ENCODE measurements around the gene TSC22D3. TPM values are rescaled to one million over a fixed set of nuclear protein-coding genes. Genes with fewer than 3 reads are reported as not detected.
"Not testable (repeated sequence)": the region's sequence is repeated elsewhere in the genome, so short reads cannot be mapped to it uniquely, and the experiment has no call there.

TSC22D3 gene
- total RNA-seq, result 10 to 100 TPM; 14.1 to 21.6 (median 18.5) TPM

GRCh38 chrX:107775734-107776511 is at the start of gene TSC22D3:
TSC22D3 (minus strand) TSS chrX:107775787; CDS start chrX:107775419, 368 bp downstream.
- ATAC-seq, result peak; percentile 82 to 88
- Mint-ChIP-seq H3K9me3 (no peaks in the 10 kb centered on the region), H3K27me3 (ENCODE audit: low read depth) (no peaks in the 10 kb centered on the region), H3K36me3 (ENCODE audit: insufficient read depth) (no peaks in the 10 kb centered on the region), H3K4me1 (ENCODE audit: low read depth) (peaks cover 16% of the 10 kb centered on the region), H3K4me3 (peak within 1 kb of the TSS; percentile 88)
- peak; percentile 40 for DNase-seq

DNA sequence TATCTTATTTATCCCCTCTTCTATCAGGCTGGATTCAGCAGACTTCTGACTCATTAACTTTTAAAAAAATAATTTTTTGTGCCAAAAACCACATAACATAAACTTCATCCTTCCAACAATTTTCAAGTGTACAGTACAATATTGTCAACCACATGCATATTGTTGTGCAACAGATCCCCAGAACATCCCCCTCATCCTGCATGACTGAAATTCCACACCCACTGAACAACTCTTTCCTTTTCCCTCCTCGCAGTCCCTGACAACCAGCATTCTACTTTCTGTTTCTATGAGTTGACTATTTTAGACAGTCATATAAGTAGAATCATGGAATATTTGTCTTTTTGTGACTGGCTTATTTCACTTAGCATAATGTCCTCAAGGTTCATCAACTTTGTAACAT is 47.9 kb upstream of the TSC22D3 start:
- Mint-ChIP-seq H3K36me3 (ENCODE audit: insufficient read depth) (no peaks in the 10 kb centered on the region), H3K4me3 (no peak overlapping the region), H3K4me1 (ENCODE audit: low read depth) (peaks cover 30% of the 10 kb centered on the region), H3K27me3 (ENCODE audit: low read depth) (peaks cover 4% of the 10 kb centered on the region), H3K9me3 (no peaks in the 10 kb centered on the region)
- ATAC-seq, result no peak
- DNase-seq, result no peak

- Mint-ChIP-seq H3K36me3 (ENCODE audit: insufficient read depth) (no peaks in the 10 kb centered on the region), H3K27me3 (ENCODE audit: low read depth) (peaks cover 4% of the 10 kb centered on the region), H3K9me3 (no peaks in the 10 kb centered on the region), H3K4me1 (ENCODE audit: low read depth) (peaks cover 29% of the 10 kb centered on the region), H3K4me3 (no peak overlapping the region)
- ATAC-seq (no peak), DNase-seq (no peak)
Measured at GRCh38 chrX:107823042-107823441, 47.5 kb upstream of the TSC22D3 start.

GRCh38 chrX:107818900-107819521 is 43.4 kb upstream of the TSC22D3 start:
- ATAC-seq, result no peak
- Mint-ChIP-seq H3K4me3 (no peak overlapping the region), H3K9me3 (no peaks in the 10 kb centered on the region), H3K4me1 (ENCODE audit: low read depth) (peaks cover 7% of the 10 kb centered on the region), H3K36me3 (ENCODE audit: insufficient read depth) (no peaks in the 10 kb centered on the region), H3K27me3 (ENCODE audit: low read depth) (no peaks in the 10 kb centered on the region)
- no peak for DNase-seq

- not testable (repeated sequence) for H3K4me3 Mint-ChIP-seq; H3K27me3 Mint-ChIP-seq (ENCODE audit: low read depth); H3K9me3 Mint-ChIP-seq; ATAC-seq; H3K36me3 Mint-ChIP-seq (ENCODE audit: insufficient read depth); DNase-seq; H3K4me1 Mint-ChIP-seq (ENCODE audit: low read depth)
Measured at GRCh38 chrX:107810053-107810452, 34.5 kb upstream of the TSC22D3 start.

- ATAC-seq (no peak), DNase-seq (no peak)
- no peaks in the 10 kb centered on the region for H3K36me3 Mint-ChIP-seq (ENCODE audit: insufficient read depth)
- H3K9me3 Mint-ChIP-seq, result no peaks in the 10 kb centered on the region
- H3K4me3 Mint-ChIP-seq, result no peak overlapping the region
- peaks cover 3% of the 10 kb centered on the region for H3K27me3 Mint-ChIP-seq (ENCODE audit: low read depth)
- H3K4me1 Mint-ChIP-seq (ENCODE audit: low read depth), result no peaks in the 10 kb centered on the region
Measured at GRCh38 chrX:107805179-107805578, 29.6 kb upstream of the TSC22D3 start.

DNA sequence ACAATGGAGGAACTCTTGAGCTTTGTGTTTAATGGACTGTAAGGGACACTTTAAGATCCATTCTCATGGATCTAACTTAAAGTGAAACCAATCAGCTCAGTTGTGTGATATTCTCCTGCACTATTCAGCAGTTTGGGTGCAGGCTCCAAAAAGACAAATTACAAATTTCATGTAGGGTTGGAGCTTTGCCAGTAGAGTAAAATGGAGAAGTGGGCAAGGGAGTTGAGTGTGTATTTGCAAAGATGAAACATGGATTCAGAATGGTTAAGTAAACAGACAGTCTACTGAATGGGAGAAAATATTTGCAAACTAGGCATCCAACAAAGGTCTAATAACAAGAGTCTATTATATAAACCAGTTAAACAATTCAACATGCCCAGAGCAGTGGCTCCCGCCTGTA is 28.8 kb upstream of the TSC22D3 start:
- Mint-ChIP-seq H3K4me3 (no peak overlapping the region), H3K9me3 (no peaks in the 10 kb centered on the region), H3K4me1 (ENCODE audit: low read depth) (no peaks in the 10 kb centered on the region), H3K27me3 (ENCODE audit: low read depth) (peaks cover 3% of the 10 kb centered on the region), H3K36me3 (ENCODE audit: insufficient read depth) (no peaks in the 10 kb centered on the region)
- DNase-seq, result no peak
- ATAC-seq, result no peak

GRCh38 chrX:107787827-107788226 is 12.2 kb upstream of the TSC22D3 start:
- H3K4me3 Mint-ChIP-seq, result no peak overlapping the region
- no peak for ATAC-seq

GRCh38 chrX:107780525-107780924 is 4.9 kb upstream of the TSC22D3 start:
- H3K27me3 Mint-ChIP-seq (ENCODE audit: low read depth), result no peaks in the 10 kb centered on the region
- no peak for ATAC-seq
- H3K9me3 Mint-ChIP-seq, result no peaks in the 10 kb centered on the region
- no peaks in the 10 kb centered on the region for H3K36me3 Mint-ChIP-seq (ENCODE audit: insufficient read depth)
- no peak for DNase-seq
- H3K4me3 Mint-ChIP-seq, result no peak overlapping the region
- H3K4me1 Mint-ChIP-seq (ENCODE audit: low read depth), result peaks cover 11% of the 10 kb centered on the region

More at GRCh38 chrX:107787827-107788226, 12.2 kb upstream of the TSC22D3 start:
- Mint-ChIP-seq H3K9me3 (no peaks in the 10 kb centered on the region), H3K36me3 (ENCODE audit: insufficient read depth) (no peaks in the 10 kb centered on the region), H3K27me3 (ENCODE audit: low read depth) (peaks cover 1% of the 10 kb centered on the region), H3K4me1 (ENCODE audit: low read depth) (no peaks in the 10 kb centered on the region)
- no peak for DNase-seq

GRCh38 chrX:107777536-107777832 is 1.9 kb upstream of the TSC22D3 start, which contains the start of gene NCBP2L:
NCBP2L (plus strand) TSS chrX:107777733; CDS start chrX:107794221, 16,488 bp downstream.
- peaks cover 16% of the 10 kb centered on the region for H3K4me1 Mint-ChIP-seq (ENCODE audit: low read depth)
- no peak for ATAC-seq
- no peak for DNase-seq
- peak within 1 kb of the TSS; percentile 88 for H3K4me3 Mint-ChIP-seq
- H3K9me3 Mint-ChIP-seq, result no peaks in the 10 kb centered on the region
- H3K36me3 Mint-ChIP-seq (ENCODE audit: insufficient read depth), result no peaks in the 10 kb centered on the region
- H3K27me3 Mint-ChIP-seq (ENCODE audit: low read depth), result no peaks in the 10 kb centered on the region

DNA sequence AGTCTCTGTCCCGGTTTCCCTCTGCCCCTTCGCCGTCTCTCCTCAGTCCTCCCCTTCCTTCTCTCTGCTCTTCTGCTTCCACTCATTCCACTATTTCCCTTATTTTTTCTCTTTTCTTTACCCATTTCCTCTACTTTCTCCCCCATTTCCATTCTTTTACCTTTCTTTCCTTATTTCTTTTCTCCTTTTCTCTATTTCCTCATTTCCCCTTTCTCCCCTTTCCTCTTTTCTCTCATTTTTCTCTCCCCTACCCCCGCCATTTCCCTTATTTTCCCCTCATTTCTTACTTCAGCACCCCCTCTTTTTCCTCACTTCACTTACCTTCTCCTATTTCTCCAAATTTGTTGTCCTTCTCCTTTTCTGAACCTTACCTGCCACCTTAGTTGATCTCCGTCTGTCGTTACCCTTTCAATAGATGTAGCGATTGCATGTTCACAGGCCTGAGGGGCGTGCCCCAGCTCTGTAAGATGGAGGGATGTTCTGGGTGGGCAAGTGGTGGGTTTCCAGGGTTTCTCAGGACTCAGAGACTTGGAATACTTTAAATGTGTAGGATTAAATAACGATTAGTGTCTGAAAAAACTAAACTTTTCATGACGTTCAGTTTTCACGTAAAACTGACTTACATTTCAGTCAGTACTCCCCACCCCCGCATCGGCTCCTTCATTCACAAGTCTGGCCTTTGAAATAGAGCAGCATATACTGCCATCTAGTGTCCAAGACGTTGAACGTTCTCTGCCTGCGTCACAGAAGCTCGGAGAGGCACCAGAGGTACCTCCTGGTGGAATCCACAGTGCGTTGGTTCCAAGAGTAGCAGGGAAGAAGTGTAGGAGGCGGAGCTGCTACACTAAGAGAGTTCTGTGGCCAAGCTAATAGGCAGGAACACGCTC is 1.3 kb upstream of the TSC22D3 start:
- H3K27me3 Mint-ChIP-seq (ENCODE audit: low read depth), result no peaks in the 10 kb centered on the region
- H3K4me1 Mint-ChIP-seq (ENCODE audit: low read depth), result peaks cover 16% of the 10 kb centered on the region
- DNase-seq (peak; percentile 76), ATAC-seq (peak; percentile 72 to 78)
- no peaks in the 10 kb centered on the region for H3K9me3 Mint-ChIP-seq
- no peaks in the 10 kb centered on the region for H3K36me3 Mint-ChIP-seq (ENCODE audit: insufficient read depth)
- H3K4me3 Mint-ChIP-seq, result peak overlapping the region; percentile 88

GRCh38 chrX:107775000-107775733 is 420 bp downstream of the TSC22D3 start:
- no peak for DNase-seq
- no peaks in the 10 kb centered on the region for H3K9me3 Mint-ChIP-seq
- ATAC-seq, result no peak

GRCh38 chrX:107773906-107774435 is 1.6 kb downstream of the TSC22D3 start:
- no peaks in the 10 kb centered on the region for H3K36me3 Mint-ChIP-seq (ENCODE audit: insufficient read depth)
- no peaks in the 10 kb centered on the region for H3K9me3 Mint-ChIP-seq
- H3K27me3 Mint-ChIP-seq (ENCODE audit: low read depth), result no peaks in the 10 kb centered on the region
- ATAC-seq (no peak), DNase-seq (no peak)
- H3K4me3 Mint-ChIP-seq, result no peak overlapping the region
- H3K4me1 Mint-ChIP-seq (ENCODE audit: low read depth), result peaks cover 16% of the 10 kb centered on the region

More at GRCh38 chrX:107775000-107775733, 420 bp downstream of the TSC22D3 start:
- Mint-ChIP-seq H3K4me1 (ENCODE audit: low read depth) (peaks cover 16% of the 10 kb centered on the region), H3K27me3 (ENCODE audit: low read depth) (no peaks in the 10 kb centered on the region), H3K4me3 (peak overlapping the region; percentile 88), H3K36me3 (ENCODE audit: insufficient read depth) (no peaks in the 10 kb centered on the region)

Data from activated T-cell treated with anti-CD3 and anti-CD28 coated beads, Interleukin-2, amount 50 U/mL, for 4 hours (primary cell).